ENCODE results near the gene PGA3.

Gene PGA3

GRCh38 chr11:61256710-61257482 lies 53.6 kb downstream of the PGA3 start:
- DNase-seq (ENCODE audit: low read depth in 1 of 2, low spot score in 1 of 2) = peak; percentile 17 to 42
- Histone ChIP-seq H3K27me3 (ENCODE audit: insufficient read depth, poor library complexity, severe bottlenecking) (no peaks in the 10 kb centered on the region), H3K27ac (replicated peaks) (no peak overlapping the region), H3K4me3 (replicated peaks; ENCODE audit: insufficient read depth, low read length) (no peak overlapping the region)
- TF ChIP-seq POLR2AphosphoS5 (IDR thresholded peaks at IDR 0.05; ENCODE audit: low read depth) = no peak
- TF ChIP-seq SPI1 (IDR thresholded peaks at IDR 0.05; ENCODE audit: borderline replicate concordance, low read depth) = peak; percentile 69

GRCh38 chr11:61258546-61258945 lies 55.2 kb downstream of the PGA3 start:
- no peak for DNase-seq (ENCODE audit: low read depth in 1 of 2, low spot score in 1 of 2)
- H3K27me3 ChIP-seq (ENCODE audit: insufficient read depth, poor library complexity, severe bottlenecking) = no peaks in the 10 kb centered on the region
- H3K27ac ChIP-seq (replicated peaks) = no peak overlapping the region

GRCh38 chr11:61259363-61259762 lies 56.0 kb downstream of the PGA3 start:
- TF ChIP-seq GABPA (IDR thresholded peaks at IDR 0.05; ENCODE audit: low read depth) = no peak
- no peak for TF ChIP-seq CTCF (IDR thresholded peaks at IDR 0.05; ENCODE audit: insufficient read depth, low read length)
- no peak for TF ChIP-seq SPI1 (IDR thresholded peaks at IDR 0.05; ENCODE audit: borderline replicate concordance, low read depth)
- TF ChIP-seq POLR2AphosphoS5 (IDR thresholded peaks at IDR 0.05; ENCODE audit: low read depth) = no peak
- no peak for TF ChIP-seq REST (IDR thresholded peaks at IDR 0.05; ENCODE audit: insufficient replicate concordance, low read depth)
- Histone ChIP-seq H3K27ac (replicated peaks) (no peak overlapping the region), H3K27me3 (ENCODE audit: insufficient read depth, poor library complexity, severe bottlenecking) (no peaks in the 10 kb centered on the region), H3K4me3 (replicated peaks; ENCODE audit: insufficient read depth, low read length) (no peak overlapping the region)
- no peak for DNase-seq (ENCODE audit: low read depth in 1 of 2, low spot score in 1 of 2)

More at GRCh38 chr11:61258546-61258945, 55.2 kb downstream of the PGA3 start:
- no peak for TF ChIP-seq REST (IDR thresholded peaks at IDR 0.05; ENCODE audit: insufficient replicate concordance, low read depth)
- H3K4me3 ChIP-seq (replicated peaks; ENCODE audit: insufficient read depth, low read length) = no peak overlapping the region

All from HL-60 (cell line).